Measurements from ENCODE around the gene SDC4.

The SDC4 gene

DNA sequence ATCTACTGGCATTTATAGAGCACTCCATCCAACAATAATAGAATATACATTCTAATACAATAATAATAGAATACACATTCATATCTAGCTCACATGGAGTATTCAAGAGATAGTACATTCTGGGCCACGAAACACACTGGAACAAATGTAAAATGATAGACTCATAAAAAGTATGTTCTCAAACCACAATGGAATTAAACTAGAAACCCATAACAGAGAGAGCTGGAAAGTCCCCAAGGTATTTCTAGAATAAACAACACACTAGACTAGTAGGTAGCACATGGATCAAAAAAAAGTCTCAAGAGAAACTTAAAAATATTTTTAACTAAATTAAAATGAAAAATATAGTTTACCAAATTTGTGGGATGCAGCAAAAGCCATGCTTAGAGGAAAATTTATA is 39.0 kb upstream of the SDC4 start:
- TF ChIP-seq, protein P1, sequence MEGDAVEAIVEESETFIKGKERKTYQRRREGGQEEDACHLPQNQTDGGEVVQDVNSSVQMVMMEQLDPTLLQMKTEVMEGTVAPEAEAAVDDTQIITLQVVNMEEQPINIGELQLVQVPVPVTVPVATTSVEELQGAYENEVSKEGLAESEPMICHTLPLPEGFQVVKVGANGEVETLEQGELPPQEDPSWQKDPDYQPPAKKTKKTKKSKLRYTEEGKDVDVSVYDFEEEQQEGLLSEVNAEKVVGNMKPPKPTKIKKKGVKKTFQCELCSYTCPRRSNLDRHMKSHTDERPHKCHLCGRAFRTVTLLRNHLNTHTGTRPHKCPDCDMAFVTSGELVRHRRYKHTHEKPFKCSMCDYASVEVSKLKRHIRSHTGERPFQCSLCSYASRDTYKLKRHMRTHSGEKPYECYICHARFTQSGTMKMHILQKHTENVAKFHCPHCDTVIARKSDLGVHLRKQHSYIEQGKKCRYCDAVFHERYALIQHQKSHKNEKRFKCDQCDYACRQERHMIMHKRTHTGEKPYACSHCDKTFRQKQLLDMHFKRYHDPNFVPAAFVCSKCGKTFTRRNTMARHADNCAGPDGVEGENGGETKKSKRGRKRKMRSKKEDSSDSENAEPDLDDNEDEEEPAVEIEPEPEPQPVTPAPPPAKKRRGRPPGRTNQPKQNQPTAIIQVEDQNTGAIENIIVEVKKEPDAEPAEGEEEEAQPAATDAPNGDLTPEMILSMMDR (IDR thresholded peaks at IDR 0.05; ENCODE audit: borderline replicate concordance, insufficient read depth, low read depth, low read length): no peak
- no peak overlapping the region for H3K4me3 ChIP-seq (ENCODE audit: low read depth, low read length)

DNA sequence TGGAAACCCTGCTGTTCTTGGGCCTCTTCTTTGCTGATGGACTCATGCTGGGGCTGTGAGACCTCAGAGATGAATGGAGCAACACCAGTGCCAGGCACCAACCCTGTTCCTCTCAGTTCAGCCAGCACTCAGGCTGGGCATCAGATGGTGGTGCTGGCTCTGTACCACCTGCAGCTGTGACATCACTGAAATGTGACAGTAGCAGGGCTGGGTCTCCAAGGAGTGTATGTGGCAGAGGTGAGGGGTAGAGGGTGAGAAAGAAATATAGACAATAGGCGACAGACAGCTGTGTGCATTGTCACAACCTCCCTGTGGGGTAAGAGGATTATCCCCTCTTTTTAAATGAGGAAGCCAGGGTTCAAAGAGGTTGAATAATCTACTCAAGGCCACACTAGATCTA is 30.0 kb upstream of the SDC4 start, which contains the start of gene TP53TG5:
TSS of gene TP53TG5 (minus strand) at position 135 of the 400 bp plus-strand sequence. CDS start at position 46, 89 bp downstream.
- TF ChIP-seq, protein P1 (IDR thresholded peaks at IDR 0.05; ENCODE audit: borderline replicate concordance, insufficient read depth, low read depth, low read length): no peak
- no peak within 1 kb of the TSS for H3K4me3 ChIP-seq (ENCODE audit: low read depth, low read length)

DNA sequence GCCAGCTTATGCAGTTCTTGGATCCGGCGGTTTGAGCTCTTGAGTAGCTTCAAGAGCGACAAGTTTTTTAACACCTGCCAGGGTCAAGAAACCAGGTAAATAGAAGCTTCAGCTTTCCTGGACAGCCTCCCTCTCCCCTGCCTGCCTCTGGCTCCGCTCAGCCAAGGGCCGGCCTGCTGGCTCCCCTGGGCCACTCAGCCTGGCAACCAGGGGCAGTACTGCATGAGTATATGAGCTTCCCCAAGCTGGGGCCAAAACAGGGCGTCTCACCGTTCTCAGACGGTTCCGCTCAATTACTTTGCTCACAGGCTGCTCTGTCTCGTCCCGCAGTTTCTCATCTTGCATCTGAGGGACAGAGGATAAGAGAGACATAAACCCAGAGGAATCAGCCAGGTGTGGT is 29.0 kb upstream of the SDC4 start:
- H3K4me3 ChIP-seq (ENCODE audit: low read depth, low read length): no peak overlapping the region
- TF ChIP-seq, protein P1 (IDR thresholded peaks at IDR 0.05; ENCODE audit: borderline replicate concordance, insufficient read depth, low read depth, low read length): no peak

DNA sequence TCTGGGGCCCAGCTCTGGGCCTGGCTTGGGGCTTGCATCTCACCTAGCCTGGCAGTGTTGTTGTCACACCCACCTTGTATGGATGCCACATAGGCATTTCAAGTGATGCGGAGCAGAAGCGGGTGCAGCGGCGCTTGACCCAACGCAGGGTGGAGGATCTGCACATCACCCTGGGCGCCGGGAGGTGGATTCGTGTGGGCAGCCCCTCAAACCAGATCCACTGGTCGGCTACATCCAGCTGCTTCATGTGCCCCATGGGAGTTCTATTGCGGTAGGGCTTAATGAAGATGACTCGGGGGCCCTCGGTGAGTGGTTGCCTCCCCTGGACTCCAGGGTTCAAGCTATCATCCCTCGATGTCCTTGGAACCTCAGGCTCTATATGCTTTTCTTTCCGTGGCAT is 26.7 kb upstream of the SDC4 start:
- TF ChIP-seq, protein P1 (IDR thresholded peaks at IDR 0.05; ENCODE audit: borderline replicate concordance, insufficient read depth, low read depth, low read length): no peak
- no peak overlapping the region for H3K4me3 ChIP-seq (ENCODE audit: low read depth, low read length)

DNA sequence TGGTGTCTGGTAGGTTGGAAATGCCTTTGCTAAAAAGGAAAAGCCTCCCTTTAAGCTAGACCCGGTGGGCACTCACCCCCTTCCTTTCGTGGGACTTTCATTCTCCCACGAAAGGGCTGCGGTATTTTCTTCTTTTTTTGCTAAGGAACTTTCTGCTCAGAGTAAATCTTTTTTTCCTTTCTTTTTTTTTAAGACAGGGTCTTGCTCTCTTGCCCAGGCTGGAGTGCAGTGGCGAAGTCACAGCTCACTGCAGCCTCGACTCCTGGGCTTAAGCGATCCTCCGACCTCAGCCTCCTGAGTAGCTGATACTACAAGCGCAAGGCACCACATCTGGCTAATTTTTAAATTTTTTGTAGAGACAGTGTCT is 25.9 kb upstream of the SDC4 start:
- H3K4me3 ChIP-seq (ENCODE audit: low read depth, low read length): no peak overlapping the region
- TF ChIP-seq, protein P1 (IDR thresholded peaks at IDR 0.05; ENCODE audit: borderline replicate concordance, insufficient read depth, low read depth, low read length): no peak

- H3K4me3 ChIP-seq (ENCODE audit: low read depth, low read length): peak overlapping the region; percentile 25
- TF ChIP-seq, protein P1 (IDR thresholded peaks at IDR 0.05; ENCODE audit: borderline replicate concordance, insufficient read depth, low read depth, low read length): peak; percentile 91
These were observed 25.3 kb upstream of the SDC4 start for GRCh38 chr20:45373353-45374100.

GRCh38 chr20:45372646-45373352 is 24.6 kb upstream of the SDC4 start:
- TF ChIP-seq, protein P1 (IDR thresholded peaks at IDR 0.05; ENCODE audit: borderline replicate concordance, insufficient read depth, low read depth, low read length): no peak
- H3K4me3 ChIP-seq (ENCODE audit: low read depth, low read length): no peak overlapping the region

Measured in GM12875 (cell line).